Heart right ventricle (tissue), 16 donors: Measurements from ENCODE around the gene MVP. TPM values are rescaled to one million over a fixed set of nuclear protein-coding genes. Genes with fewer than 3 reads are reported as not detected.

ENCODE experiments used
- ATAC-seq, 8 donors: fragments of 200-7000 bp; cut with Tn5 transposase; one replicate each; pipeline ENCODE4 v1.9.1; 2020; ENCODE audit warnings: mild to moderate bottlenecking in 8 of 8, moderate library complexity in 8 of 8, moderate number of reproducible peaks in 1 of 8
- DNase-seq, 2 donors: peaks; one replicate each; pipeline ENCODE4 v3.0.0-alpha.2; 2020
- H3K27ac ChIP-seq, 10 donors: fragments of 200-600 bp; sonication (generic) in 2 of 10; one replicate each; pipeline versions ENCODE4 v1.5.0 to v1.8.0; 2020 to 2022; ENCODE audit warnings: mild to moderate bottlenecking in 3 of 10
- H3K27me3 ChIP-seq, 7 donors: fragments of 200-600 bp; one replicate each; pipeline ENCODE4 v1.8.0; 2021 to 2022; ENCODE audit warnings: mild to moderate bottlenecking in 2 of 7
- H3K36me3 ChIP-seq, 9 donors: fragments of 200-600 bp; sonication (generic) in 1 of 9; one replicate each; pipeline versions ENCODE4 v1.5.0 to v1.8.0; 2020 to 2022; ENCODE audit warnings: mild to moderate bottlenecking in 2 of 9
- H3K4me1 ChIP-seq, 9 donors: fragments of 200-600 bp; sonication (generic) in 1 of 9; one replicate each; pipeline versions ENCODE4 v1.5.0 to v1.8.0; 2020 to 2022; ENCODE audit warnings: mild to moderate bottlenecking in 4 of 9
- H3K4me3 ChIP-seq, 10 donors: fragments of 200-600 bp; sonication (generic) in 2 of 10; one replicate each; pipeline versions ENCODE4 v1.5.0 to v1.8.0; 2020 to 2022; ENCODE audit warnings: mild to moderate bottlenecking in 7 of 10, moderate library complexity in 2 of 10
- H3K9me3 ChIP-seq, 11 donors: fragments of 200-600 bp in 10 of 11; sonication (generic) in 2 of 11; one replicate each; pipeline versions ENCODE4 v1.5.0 to v1.8.0; 2013 to 2022; ENCODE audit warnings: mild to moderate bottlenecking in 2 of 11, control low read depth in 1 of 11, moderate library complexity in 1 of 11
- CTCF ChIP-seq, 9 donors: fragments of 200-600 bp; sonication (generic) in 2 of 9; IDR thresholded peaks; one replicate each; pipeline versions ENCODE4 v1.5.0 to v1.8.0; 2021 to 2022; ENCODE audit warnings: antibody characterized with exemption in 9 of 9, mild to moderate bottlenecking in 5 of 9, moderate library complexity in 1 of 9
- WGBS, 2 donors: extraction: QIAGEN DNeasy Blood & Tissue Kit; methylation state at CpG; one replicate each; pipeline ENCODE4 v1.1.7; 2013; ENCODE audit warnings: inconsistent platforms in 1 of 2; 5-methylcytosine and 5-hydroxymethylcytosine counted together
- intact Hi-C, 10 donors: fragments of 100-400 bp; cut with DNase I; formaldehyde crosslinking; loops; one replicate each; pipeline versions ENCODE4 v1.11.1 to v1.14.2; 2022
- polyA plus RNA-seq, 2 donors: library from polyadenylated mRNA; stranded (reverse); fragments of 200-250 nt; gene quantifications; one replicate each; pipeline ENCODE4 v1.2.3, GENCODE V29; 2013
- total RNA-seq, 10 donors: library from RNA; stranded (reverse); fragmentation: NEBNext Ultra II Directional in 3 of 10; extraction: Animal tissue kit (Norgen Biotek cat#: 25700) in 3 of 10; gene quantifications; one replicate each; pipeline versions ENCODE4 v1.2.1 to v1.2.4, GENCODE V29; 2021 to 2023
- donor health status: Arrhythmogenic right ventricular cardiomyopathy.
- donor health status: ischemic (EF 13 %, LVEDD 7.1; RV severe dilation, severe dysfunction).
- donor health status: healthy with polysubstance abuse.
- donor health status: DM: no; HTN: yes; CAD: no.
- donor health status: DM: no; HTN: no; CAD: no.
- donor health status: ischemic (EF 25% LVEDD 6.9; RV normal size, moderate dysfunction).
- donor health status: ischemic (EF 25% LVEDD 5.7; RV mildly dilated, moderate dysfunction).
- donor health status: healthy.
- donor health status: DM: yes; HTN: yes; CAD: no.
- donor health status: Ischemic cardiomyopathy.
- donor health status: ischemic (EF 35%, LVEDD 5.7; RV mildly dilated, moderate dysfunction).
- donor health status: nonischemic (EF 11% LVEDD 7.7; RV severe dilation, severe dysfunction).
- donor health status: DM: yes; HTN: yes; CAD: no.
- donor health status: PGD.
- donor health status: ischemic (EF 29% LVEDD 5.4; RV normal size, mild dysfunction).
- donor health status: nonischemic (EF 23%, LVEDD 6.1; RV moderate dilation, normal function).

The MVP gene
- total and polyA plus RNA-seq, 12 donors, result 24.5 to 122 (median 42.7) TPM

GRCh38 chr16:29809850-29810698 lies 10.2 kb upstream of the MVP start:
- peak overlapping the region in 5 of 10 donors; percentile 5 to 67 (median 17) for H3K4me3 ChIP-seq
- peaks cover 0 to 22% (median 14%) of the 10 kb centered on the region in 9 donors for H3K36me3 ChIP-seq
- DNase-seq (peak in 1 of 2 donors; percentile 31), ATAC-seq (no peak)
- intact Hi-C loops, result loop anchor here in 5 of 10 donors (5.0 to 10.0 kb wide), 5 partner anchors 37 to 845 kb away; partner anchors contain the start of genes TAOK2 (in 2 of the 5), FBRS (in 1 of the 5), HIRIP3 (in 1 of the 5) and INO80E (in 1 of the 5)
- 44 to 45% methylated on average over 23 of the region's 23 CpGs for WGBS, 2 donors
- no peaks in the 10 kb centered on the region for H3K9me3 ChIP-seq
- peaks cover 29 to 76% (median 68%) of the 10 kb centered on the region in 9 donors for H3K4me1 ChIP-seq
- peak overlapping the region in 9 of 10 donors; percentile 86 to 97 (median 92) for H3K27ac ChIP-seq
- TF ChIP-seq CTCF (IDR thresholded peaks at IDR 0.05), result no peak
- H3K27me3 ChIP-seq, result peaks cover 0 to 16% (median 0%) of the 10 kb centered on the region in 7 donors

GRCh38 chr16:29810699-29811169 lies 9.5 kb upstream of the MVP start:
- Histone ChIP-seq H3K36me3 (peaks cover 0 to 22% (median 14%) of the 10 kb centered on the region in 9 donors), H3K27me3 (peaks cover 0 to 16% (median 0%) of the 10 kb centered on the region in 7 donors), H3K4me3 (peak overlapping the region in 6 of 10 donors; percentile 61 to 73 (median 66)), H3K4me1 (peaks cover 32 to 80% (median 72%) of the 10 kb centered on the region in 9 donors), H3K9me3 (no peaks in the 10 kb centered on the region), H3K27ac (peak overlapping the region in 9 of 10 donors; percentile 86 to 97 (median 92))
- no peak for DNase-seq
- ATAC-seq, result no peak
- 17 to 23% methylated on average over 9 of the region's 9 CpGs for WGBS, 2 donors
- TF ChIP-seq CTCF (IDR thresholded peaks at IDR 0.05), result no peak
- intact Hi-C loops, result loop anchor here in 5 of 10 donors (5.0 to 10.0 kb wide), 5 partner anchors 37 to 844 kb away; partner anchors contain the start of genes FBRS (in 1 of the 5), HIRIP3 (in 1 of the 5), INO80E (in 1 of the 5) and PRR14 (in 1 of the 5)

GRCh38 chr16:29811170-29811895 lies 8.9 kb upstream of the MVP start:
- peak overlapping the region; percentile 36 to 73 (median 64) for H3K4me3 ChIP-seq
- H3K27me3 ChIP-seq, result peaks cover 0 to 16% (median 0%) of the 10 kb centered on the region in 7 donors
- peak; percentile 69 to 84 (median 76) for ATAC-seq
- H3K4me1 ChIP-seq, result peaks cover 32 to 81% (median 72%) of the 10 kb centered on the region in 9 donors
- H3K36me3 ChIP-seq, result peaks cover 0 to 22% (median 14%) of the 10 kb centered on the region in 9 donors
- peak overlapping the region; percentile 86 to 97 (median 91) for H3K27ac ChIP-seq
- DNase-seq, result peak; percentile 96 to 97
- WGBS, 2 donors, result 0 to 1% methylated on average over 31 of the region's 31 CpGs
- H3K9me3 ChIP-seq, result no peaks in the 10 kb centered on the region
- TF ChIP-seq CTCF (IDR thresholded peaks at IDR 0.05), result peak in 1 of 9 donors; percentile 14
- intact Hi-C loops, result loop anchor here in 5 of 10 donors (5.0 to 10.0 kb wide), 5 partner anchors 36 to 843 kb away; partner anchors contain the start of genes FBRS (in 1 of the 5), HIRIP3 (in 1 of the 5), INO80E (in 1 of the 5) and PRR14 (in 1 of the 5)
